ENCODE data around the gene PITX1.

DNA sequence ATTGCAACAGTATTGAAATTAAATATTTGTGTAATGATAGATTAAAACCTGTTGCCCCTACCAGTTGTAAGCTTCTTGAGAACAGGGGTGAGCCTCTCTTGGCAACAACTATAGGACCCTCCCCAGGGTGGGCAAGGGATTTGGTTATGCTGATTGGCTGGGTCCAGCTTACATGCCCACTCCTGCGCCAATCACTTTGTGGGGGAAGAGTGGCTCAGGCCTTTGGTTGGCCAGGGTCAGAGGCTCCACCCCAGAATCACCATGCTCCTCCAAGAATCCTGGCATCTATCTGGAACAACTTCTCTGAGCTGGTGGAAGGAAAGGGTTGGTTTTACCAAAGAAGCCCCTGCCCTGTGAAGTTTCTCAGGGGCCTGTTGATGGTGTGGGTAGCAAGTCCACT, 8.6 kb upstream of the PITX1 start:
- TF ChIP-seq, protein P1, sequence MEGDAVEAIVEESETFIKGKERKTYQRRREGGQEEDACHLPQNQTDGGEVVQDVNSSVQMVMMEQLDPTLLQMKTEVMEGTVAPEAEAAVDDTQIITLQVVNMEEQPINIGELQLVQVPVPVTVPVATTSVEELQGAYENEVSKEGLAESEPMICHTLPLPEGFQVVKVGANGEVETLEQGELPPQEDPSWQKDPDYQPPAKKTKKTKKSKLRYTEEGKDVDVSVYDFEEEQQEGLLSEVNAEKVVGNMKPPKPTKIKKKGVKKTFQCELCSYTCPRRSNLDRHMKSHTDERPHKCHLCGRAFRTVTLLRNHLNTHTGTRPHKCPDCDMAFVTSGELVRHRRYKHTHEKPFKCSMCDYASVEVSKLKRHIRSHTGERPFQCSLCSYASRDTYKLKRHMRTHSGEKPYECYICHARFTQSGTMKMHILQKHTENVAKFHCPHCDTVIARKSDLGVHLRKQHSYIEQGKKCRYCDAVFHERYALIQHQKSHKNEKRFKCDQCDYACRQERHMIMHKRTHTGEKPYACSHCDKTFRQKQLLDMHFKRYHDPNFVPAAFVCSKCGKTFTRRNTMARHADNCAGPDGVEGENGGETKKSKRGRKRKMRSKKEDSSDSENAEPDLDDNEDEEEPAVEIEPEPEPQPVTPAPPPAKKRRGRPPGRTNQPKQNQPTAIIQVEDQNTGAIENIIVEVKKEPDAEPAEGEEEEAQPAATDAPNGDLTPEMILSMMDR (conservative IDR thresholded peaks at IDR 0.05): no peak
- TF ChIP-seq ZFX (IDR thresholded peaks at IDR 0.05): no peak
